T47D (cell line): ENCODE results near the gene LRRC3C.
A peak's percentile ranks its signal among the peaks of the same experiment; 100 is the strongest.
"Not testable (repeated sequence)": the region's sequence is repeated elsewhere in the genome, so short reads cannot be mapped to it uniquely, and the experiment has no call there.

Experiments used
- DNase-seq, 2 experiments: peaks; one replicate each; pipeline versions ENCODE4 v3.0.0 to v3.0.0-alpha.2; 2011 to 2012; ENCODE audit warnings: low read depth in 1 of 2, low spot score in 1 of 2
- JUND ChIP-seq: IDR thresholded peaks from 2 replicates; pipeline ENCODE4 v1.6.1; 2012; ENCODE audit warnings: low read depth
- in situ Hi-C: cut with HindIII; loops from 2 replicates; pipeline ENCODE4 v1.10.0; 2016; ENCODE audit warnings: low sequenced_read_pairs, low pct_unique_long_range_greater_than_20kb

Gene LRRC3C, protein sequence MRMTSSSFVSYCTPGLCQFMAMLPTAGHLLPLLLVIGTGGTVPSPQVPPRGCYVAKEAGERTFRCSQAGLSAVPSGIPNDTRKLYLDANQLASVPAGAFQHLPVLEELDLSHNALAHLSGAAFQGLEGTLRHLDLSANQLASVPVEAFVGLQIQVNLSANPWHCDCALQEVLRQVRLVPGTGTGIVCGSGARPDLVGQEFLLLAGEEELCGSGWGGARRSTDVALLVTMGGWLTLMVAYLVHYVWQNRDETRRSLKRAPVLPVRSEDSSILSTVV

DNA sequence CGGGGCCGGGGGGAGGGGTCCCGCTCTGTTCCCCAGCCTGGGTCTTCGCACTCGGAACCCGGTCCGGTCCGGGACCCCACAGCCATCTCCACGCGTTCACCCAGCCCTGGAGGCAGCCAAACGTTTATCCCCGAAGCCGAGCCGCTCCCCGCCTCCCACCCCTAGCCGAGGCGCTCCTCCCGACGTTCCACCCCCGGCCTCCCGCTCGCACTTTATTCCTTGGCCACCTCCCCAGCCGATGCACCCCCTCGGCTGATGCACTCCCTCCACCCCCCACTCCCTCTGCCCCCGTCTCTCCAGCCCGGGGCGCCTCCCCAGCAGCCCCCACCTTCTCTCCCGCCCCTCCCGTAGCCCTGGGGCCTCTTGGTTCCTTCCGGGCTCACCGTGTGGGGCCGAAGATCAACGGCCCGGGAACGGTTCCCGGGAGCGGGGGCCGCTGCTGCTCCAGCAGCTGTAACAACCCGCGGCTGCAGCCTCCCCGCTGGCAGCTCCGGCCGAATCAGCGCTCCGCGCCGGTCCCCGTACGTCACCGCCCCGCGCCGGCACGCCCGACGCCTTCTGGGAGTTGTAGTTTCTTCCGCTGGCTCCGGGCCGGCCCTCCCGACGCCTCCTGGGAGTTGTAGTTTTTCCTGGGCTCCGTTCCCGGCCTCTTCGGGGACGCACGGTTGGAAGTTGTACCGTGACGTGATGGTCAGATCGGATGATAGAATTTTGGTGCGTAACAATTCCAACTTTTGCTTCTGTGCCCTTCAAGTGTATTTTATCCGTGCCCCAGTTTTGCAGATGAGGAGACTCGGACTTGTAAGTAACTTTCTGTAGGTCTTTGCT is at the start of gene LRRC3C, which contains the start of gene ORMDL3:
Gene LRRC3C (plus strand): TSS at position 632 of the 828 bp plus-strand sequence. CDS start 13,792 bp downstream, outside the sequence.
Gene ORMDL3 (minus strand): TSS at position 501 of the 828 bp plus-strand sequence. CDS start 3,398 bp downstream, outside the sequence.
- peak; percentile 76 to 97 for DNase-seq
- in situ Hi-C loops, result no loop called here
- TF ChIP-seq JUND, result no peak

DNA sequence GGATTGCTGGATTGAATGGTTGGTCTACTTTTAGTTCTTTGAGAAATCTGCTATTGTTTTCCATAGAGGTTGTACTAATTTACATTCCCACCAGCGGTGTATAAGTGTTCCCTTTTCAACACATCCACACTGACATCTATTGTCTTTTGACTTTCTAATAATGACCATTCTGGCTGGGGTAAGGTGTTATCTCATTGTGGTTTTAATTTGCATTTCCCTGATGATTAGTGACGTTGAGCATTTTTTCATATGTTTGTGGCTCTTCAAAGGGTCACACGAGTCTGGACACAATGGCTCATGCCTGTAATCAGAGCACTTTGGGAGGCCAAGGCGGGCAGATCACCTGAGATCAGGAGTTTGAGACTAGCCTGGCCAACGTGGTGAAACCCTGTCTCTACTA is 41.4 kb upstream of the LRRC3C start:
- in situ Hi-C loops, DNase-seq: not testable (repeated sequence)

DNA sequence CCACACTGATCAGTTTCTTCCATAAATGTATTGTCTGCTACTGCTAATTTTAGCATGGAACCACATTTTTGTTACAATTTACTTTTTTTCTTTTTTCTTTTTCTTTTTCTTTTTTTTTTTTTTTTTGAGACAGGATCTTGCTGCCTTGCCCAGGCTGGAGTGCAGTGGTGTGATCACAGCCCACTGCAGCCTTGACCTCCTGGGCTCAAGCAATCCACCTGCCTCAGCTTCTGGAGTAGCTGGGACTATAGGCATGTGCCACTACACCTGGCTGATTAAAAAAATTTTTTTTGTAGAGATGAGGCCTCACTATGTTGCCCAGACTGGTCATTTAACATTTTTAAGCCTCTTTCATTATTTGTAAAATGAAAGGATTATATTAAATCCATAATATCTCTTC is 40.5 kb upstream of the LRRC3C start:
- in situ Hi-C loops, result no loop called here
- no peak for DNase-seq
- no peak for TF ChIP-seq JUND

DNA sequence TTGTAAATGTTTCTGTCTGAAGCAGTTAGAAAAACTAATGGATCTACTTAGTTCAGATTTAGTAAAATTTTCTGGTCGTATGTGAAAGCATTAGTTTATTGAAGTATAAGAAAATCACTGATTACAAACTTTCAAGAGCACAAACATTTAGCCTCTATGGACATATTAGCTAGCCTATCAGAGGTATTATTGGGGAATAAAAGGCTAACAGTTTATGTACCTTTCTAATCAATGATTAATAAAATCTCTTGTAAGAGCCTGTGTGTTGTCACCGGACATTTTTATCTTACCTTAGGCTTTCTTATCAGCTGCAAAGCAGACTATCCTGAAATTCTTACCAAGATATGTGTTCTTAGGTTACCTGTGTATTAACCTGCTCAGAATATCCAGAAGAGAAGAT is 38.3 kb upstream of the LRRC3C start:
- no peak for TF ChIP-seq JUND
- DNase-seq, result no peak
- in situ Hi-C loops, result no loop called here

DNA sequence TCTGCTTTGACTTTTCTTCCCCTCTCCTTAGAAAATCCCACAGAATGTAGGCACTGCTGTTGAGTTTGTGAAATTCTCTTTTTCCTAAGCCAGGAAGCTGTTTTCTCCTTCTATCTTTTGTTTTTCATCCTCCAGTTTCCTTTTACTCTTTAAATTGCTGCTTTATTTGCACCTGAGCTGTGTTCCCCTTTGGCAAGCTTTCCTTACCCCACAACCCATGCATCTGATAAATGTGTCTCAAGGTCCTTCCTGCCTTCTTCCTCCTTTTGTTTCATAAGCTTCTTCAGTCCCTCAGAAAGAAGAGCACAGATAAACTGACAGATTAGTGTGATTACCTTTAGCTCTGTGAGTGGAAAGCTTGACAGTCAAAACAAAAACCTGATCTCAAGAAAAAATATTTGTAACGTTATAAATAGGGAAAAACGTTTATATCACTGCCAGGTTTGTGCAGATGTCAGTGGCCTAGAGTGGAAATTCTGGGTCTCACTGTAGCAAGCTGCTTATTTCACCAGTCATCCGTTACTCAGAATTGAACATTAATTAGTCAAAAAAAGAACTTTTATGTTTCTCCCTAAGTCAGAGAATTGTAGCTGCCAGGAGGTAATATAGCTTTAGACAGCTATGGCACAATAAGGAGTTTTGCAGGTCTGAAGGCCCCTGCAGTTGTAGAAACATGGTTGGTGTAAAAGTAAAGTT is 32.7 kb upstream of the LRRC3C start:
- no peak for DNase-seq
- in situ Hi-C loops, result no loop called here
- TF ChIP-seq JUND, result no peak

DNA sequence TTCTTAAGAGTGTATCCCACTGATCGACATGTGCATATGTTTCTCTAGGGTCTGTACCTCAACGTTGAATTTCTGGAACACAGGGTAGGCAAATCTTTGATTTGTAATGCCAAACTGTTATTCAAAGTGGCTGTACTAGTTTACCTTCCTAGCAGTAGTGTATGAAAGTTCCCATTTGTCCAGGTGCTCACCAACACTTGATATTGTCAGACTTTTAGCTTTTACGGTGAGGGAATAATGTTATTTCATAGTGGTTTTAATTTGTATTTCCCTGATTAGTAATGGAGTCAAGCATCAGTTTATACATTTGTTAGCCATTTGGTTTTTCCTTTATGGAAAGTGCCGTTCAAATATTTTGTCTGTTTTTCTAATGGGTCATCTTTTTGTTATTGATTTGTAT is 29.4 kb upstream of the LRRC3C start:
- no peak for DNase-seq
- in situ Hi-C loops, result no loop called here
- no peak for TF ChIP-seq JUND

DNA sequence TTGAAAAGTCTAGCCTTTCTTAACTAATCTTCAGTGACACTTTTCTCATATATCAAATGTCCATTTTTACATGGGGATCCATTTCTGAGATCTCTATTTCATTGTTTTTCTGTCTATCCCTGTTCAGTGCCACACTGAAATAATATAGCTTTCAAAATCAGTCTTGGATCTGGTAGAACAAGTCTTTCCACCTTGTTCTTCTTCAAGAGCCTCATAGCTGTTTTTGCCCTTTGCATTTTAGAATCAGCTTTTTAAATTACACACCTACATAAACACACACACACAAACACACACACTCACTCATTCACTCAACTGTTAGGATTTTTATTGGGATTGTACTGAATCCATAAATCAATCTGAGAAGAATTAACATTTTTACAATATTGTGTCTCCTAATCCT is 28.3 kb upstream of the LRRC3C start:
- DNase-seq, result peak in 1 of 2 experiments; percentile 64
- TF ChIP-seq JUND, result no peak
- in situ Hi-C loops, result no loop called here

DNA sequence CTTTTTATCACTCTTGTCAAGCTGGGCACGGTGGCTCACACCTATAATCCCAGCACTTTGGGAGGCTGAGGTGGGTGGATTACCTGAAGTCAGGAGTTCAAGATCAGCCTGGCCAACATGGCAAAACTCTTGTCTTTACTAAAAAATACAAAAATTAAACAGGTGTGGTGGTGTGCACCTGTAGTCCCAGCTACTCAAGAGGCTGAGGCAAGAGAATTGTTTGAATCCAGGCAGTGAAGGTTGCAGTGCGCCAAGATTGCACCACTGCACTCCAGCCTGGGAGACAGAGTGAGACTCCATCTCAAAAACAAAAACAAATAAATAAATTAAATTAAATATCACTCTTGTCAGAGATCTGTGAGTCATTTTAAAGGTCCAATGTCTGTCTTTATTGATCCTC is 25.5 kb upstream of the LRRC3C start:
- in situ Hi-C loops, DNase-seq: not testable (repeated sequence)

DNA sequence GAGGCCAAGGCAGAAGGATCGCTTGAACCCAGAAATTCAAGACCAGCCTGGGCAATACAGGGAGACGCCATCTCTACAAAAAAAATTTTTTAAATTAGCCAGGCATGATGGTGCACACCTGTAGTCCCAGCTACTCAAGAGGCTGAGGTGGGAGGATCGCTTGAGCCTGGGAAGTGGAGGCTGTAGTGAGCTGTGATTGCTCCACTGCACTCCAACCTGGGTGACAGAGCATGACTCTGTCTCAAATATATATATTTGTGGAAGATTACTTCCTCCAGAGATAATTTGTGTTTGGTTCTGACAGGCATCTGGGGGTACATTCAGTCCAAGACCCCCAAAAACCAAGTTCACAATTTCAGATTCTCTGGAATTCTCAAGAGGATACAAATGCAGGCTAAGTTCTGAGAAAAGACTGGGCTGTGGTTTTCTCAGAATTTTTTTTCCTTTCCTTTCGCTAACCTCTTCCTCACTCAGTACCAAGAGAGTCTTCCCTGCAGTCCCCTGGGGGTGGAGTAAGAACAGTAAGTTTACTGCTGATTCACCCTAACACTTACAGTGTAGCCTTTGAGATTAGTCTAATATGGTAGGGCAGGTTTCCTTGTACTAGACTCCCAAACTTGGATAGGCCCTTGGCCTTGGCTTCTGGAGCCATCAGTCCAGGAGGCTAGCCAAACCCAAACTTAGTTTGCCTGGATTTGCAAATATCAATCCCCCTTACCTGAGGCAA is 24.2 kb upstream of the LRRC3C start:
- no peak for DNase-seq
- in situ Hi-C loops, result no loop called here
- no peak for TF ChIP-seq JUND

DNA sequence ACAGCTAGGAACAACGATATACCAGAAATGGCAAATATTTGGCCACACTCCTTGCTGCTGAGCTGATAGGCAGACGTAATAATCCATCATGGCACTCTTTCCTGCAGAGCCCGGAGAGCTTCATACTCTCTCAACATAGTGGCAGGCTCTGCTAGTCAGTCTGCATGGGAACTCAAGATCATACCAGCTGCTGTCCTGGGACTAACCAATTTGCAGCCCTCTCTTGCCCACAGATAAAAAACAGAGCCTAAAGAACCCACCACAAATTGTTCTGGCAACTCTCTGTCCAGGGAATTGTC is 22.6 kb upstream of the LRRC3C start:
- DNase-seq, result no peak
- no peak for TF ChIP-seq JUND
- in situ Hi-C loops, result no loop called here

DNA sequence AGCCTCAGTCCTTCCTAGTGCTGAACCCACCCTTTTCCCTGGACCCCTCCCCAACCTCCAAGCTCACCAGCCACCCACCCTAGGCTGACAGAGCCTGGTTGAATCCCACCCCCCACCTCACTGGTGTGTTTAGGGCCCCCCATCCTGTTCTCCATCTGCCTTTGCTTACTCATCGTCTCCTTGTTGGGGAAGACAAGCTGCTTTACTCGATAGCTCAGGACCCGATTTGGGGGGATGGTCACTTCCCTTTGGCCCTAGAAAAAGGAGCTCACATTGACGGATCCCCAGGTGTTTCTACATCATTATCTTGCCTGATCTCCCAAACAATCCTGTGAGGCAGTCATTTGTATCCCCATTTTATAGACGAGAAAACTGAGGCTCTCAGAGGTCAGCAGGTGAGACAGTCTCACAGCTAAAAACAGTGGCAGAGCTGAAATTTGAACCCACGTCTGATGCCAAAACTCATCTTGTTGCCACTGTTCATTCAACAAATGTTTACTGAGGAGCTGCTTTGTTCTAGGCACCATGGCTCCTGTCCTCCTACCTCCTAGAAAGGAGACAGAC is 18.7 kb upstream of the LRRC3C start:
- TF ChIP-seq JUND, result no peak
- in situ Hi-C loops, result no loop called here
- no peak for DNase-seq

DNA sequence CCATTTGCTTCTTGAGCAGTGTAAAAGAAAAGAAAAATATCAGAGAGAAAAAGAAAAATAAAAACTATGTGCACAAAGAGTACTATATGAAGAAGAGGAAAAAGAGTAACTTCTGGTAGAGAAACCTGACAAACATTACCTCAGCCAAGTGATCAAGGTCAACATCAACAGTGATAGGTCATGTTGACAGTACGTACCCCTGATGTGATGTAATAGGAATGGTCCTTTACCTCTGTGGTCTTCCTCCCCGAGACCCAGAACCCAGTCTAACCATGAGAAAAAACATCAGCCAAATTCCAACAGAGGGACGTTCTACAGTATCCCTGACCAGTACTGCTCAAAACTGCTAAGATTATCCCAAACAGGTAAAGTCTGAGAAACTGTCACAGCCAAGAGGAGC is 13.5 kb upstream of the LRRC3C start:
- in situ Hi-C loops, result no loop called here
- TF ChIP-seq JUND, result no peak
- no peak for DNase-seq
